GM12878 (cell line): ENCODE results near the gene COPS7A. TPM values are rescaled to one million over a fixed set of nuclear protein-coding genes. Genes with fewer than 3 reads are reported as not detected.

Source experiments
- EED ChIP-seq: sonication (generic); IDR thresholded peaks from 2 replicates; pipeline ENCODE4 v1.6.1; 2016; ENCODE audit warnings: antibody characterized with exemption, low read depth
- ELK1 ChIP-seq: IDR thresholded peaks from 2 replicates; pipeline ENCODE4 v1.6.1; 2012; ENCODE audit warnings: low read depth, low read length, improper control_type of control experiment
- HDGF ChIP-seq: fragments of 450-650 bp; IDR thresholded peaks from 2 replicates; pipeline ENCODE4 v1.6.1; 2016; ENCODE audit warnings: antibody characterized with exemption
- IRF5 ChIP-seq: fragments of 450-650 bp; IDR thresholded peaks from 2 replicates; pipeline ENCODE4 v1.6.1; 2017; ENCODE audit warnings: borderline replicate concordance
- MXI1 ChIP-seq: fragments of 150-350 bp; IDR thresholded peaks from 2 replicates; pipeline ENCODE4 v1.6.1; 2011; ENCODE audit warnings: low read depth, mild to moderate bottlenecking, inconsistent platforms, low read length, improper control_type of control experiment
- NKRF ChIP-seq: fragments of 450-650 bp; conservative IDR thresholded peaks from 2 replicates; pipeline ENCODE4 v1.6.1; 2017; ENCODE audit warnings: mild to moderate bottlenecking, moderate library complexity
- PRDM15 ChIP-seq: fragments of 450-650 bp; formaldehyde crosslinking; IDR thresholded peaks from 2 replicates; pipeline ENCODE4 v1.4.0; 2020; ENCODE audit warnings: mild to moderate bottlenecking, moderate library complexity
- SIN3A ChIP-seq: IDR thresholded peaks from 2 replicates; pipeline ENCODE4 v1.6.1; 2012; ENCODE audit warnings: low read depth, low read length, improper control_type of control experiment
- SMAD5 ChIP-seq: IDR thresholded peaks from 2 replicates; pipeline ENCODE4 v1.6.1; 2016; ENCODE audit warnings: antibody characterized with exemption, low read depth
- SUZ12 ChIP-seq: fragments of 200-600 bp; sonication (generic); IDR thresholded peaks from one replicate; pipeline ENCODE4 v1.6.1; 2018; ENCODE audit warnings: antibody characterized with exemption, mild to moderate bottlenecking; ENCODE audit not compliant: unreplicated experiment
- YBX1 ChIP-seq: fragments of 450-650 bp; IDR thresholded peaks from 2 replicates; pipeline ENCODE4 v1.6.1; 2016; ENCODE audit warnings: antibody characterized with exemption
- YY1 ChIP-seq: IDR thresholded peaks from 2 replicates; pipeline ENCODE4 v1.6.1; 2011; ENCODE audit warnings: low read depth, mild to moderate bottlenecking, low read length
- ZNF207 ChIP-seq: fragments of 450-650 bp; IDR thresholded peaks from 2 replicates; pipeline ENCODE4 v1.6.1; 2014; ENCODE audit warnings: antibody characterized with exemption, mild to moderate bottlenecking, borderline replicate concordance
- ZNF274 ChIP-seq: IDR thresholded peaks from one replicate; pipeline ENCODE4 v1.8.0; 2011; ENCODE audit not compliant: insufficient read length, insufficient read depth
- ZNF687 ChIP-seq: fragments of 450-650 bp; IDR thresholded peaks from 2 replicates; pipeline ENCODE4 v1.6.1; 2017; ENCODE audit warnings: mild to moderate bottlenecking, moderate library complexity
- polyA plus RNA-seq, 11 experiments: library from polyadenylated mRNA; depleted of rRNA in 4 of 11; unstranded in 6 of 11; stranded (reverse) in 5 of 11; fragments of >200 nt; fragmentation: Nextera tagmentation in 4 of 11; fragmentation: Illumina TruSeq in 1 of 11; extraction: Ambion mirVana in 4 of 11; extraction: Trizol in 1 of 11; gene quantifications; 1 replicate in 1 of 11; 2 replicates in 10 of 11; pipeline versions ENCODE4 v1.2.1 to v1.2.3, GENCODE V29; 2011 to 2016; ENCODE audit warnings: inconsistent platforms in 2 of 11, missing spikeins in 2 of 11, low read depth in 1 of 11
- total RNA-seq, 4 experiments: library from RNA; depleted of rRNA in 3 of 4; stranded (reverse); fragments of >200 nt in 3 of 4; fragmentation: Illumina TruSeq in 1 of 4; extraction: Trizol in 1 of 4; gene quantifications; 2 replicates each; pipeline versions ENCODE4 v1.2.1 to v1.2.3, GENCODE V29; 2013 to 2021

The COPS7A gene
- total and polyA plus RNA-seq, 10 of the 15 experiments (the other 5 are each of a cell fraction or from before 2014, with no cell fraction given): 25.7 to 74.0 (median 51.9) TPM

- TF ChIP-seq SMAD5 (peak; percentile 57; the same call in 1 of the 2 replicates), SIN3A (peak; percentile 92), YY1 (peak; percentile 81), HDGF (peak; percentile 95), ZNF274 (no peak), ZNF207 (peak; percentile 83; the same call in 1 of the 2 replicates), ELK1 (peak; percentile 99), MXI1 (peak; percentile 93), NKRF (no peak; the same call in 1 of the 2 replicates), EED (no peak), PRDM15 (CRISPR knock-in tag) (no peak), IRF5 (no peak), SUZ12 (no peak), ZNF687 (peak; percentile 79), YBX1 (no peak)
Observed at GRCh38 chr12:6723607-6724408, at the start of gene COPS7A (continued).
